HG03571 (cell line): ENCODE data around the gene NRXN3.

Experiments used
- ATAC-seq: cut with Tn5 transposase; IDR thresholded peaks from one replicate; pipeline ENCODE4 v1.9.1; 2021; ENCODE audit not compliant: unreplicated experiment

Gene NRXN3

DNA sequence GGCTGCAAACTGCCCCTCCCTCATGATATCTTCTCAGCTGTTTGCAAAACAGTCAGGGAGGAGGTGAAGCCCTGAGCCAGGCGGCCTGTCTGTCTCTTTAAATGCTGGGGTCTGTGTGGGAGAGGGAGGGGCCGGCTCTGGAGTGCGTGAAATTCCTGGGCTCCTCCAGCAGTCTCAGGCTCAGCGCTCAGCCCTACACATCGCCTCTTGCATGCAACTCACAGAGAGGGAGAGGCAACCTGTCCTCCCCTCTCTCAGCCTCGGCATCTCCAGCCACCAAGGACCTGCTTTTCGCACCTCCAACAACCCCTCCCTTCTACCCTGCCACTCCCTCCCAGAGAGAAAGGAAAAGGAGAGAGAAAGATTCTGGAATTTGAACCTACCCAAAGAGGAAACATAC, at the start of gene NRXN3:
Gene NRXN3 (plus strand): TSS at position 171 of the 400 bp plus-strand sequence. CDS start 72,721 bp downstream, outside the sequence.
- no peak for ATAC-seq

DNA sequence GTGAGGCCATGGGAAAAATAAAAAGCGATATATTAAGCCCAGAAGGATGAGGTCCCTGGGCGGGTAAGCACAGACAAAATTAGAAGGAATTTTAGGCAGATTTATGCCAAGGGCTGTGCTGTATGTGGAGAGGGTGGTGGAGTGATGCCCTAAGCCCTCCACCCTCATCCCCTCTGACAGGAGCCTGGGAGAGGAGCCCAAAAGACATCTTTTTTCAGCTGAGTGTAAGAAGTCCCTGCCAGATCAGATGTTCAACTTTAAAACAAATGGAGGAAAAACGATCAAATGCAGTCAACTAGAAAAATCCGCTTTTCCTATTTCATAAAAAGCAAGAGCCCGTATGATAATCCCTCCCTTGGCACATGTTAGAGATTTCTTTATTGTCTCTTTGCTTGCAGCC, 47.7 kb upstream of the NRXN3 start:
- ATAC-seq: no peak

DNA sequence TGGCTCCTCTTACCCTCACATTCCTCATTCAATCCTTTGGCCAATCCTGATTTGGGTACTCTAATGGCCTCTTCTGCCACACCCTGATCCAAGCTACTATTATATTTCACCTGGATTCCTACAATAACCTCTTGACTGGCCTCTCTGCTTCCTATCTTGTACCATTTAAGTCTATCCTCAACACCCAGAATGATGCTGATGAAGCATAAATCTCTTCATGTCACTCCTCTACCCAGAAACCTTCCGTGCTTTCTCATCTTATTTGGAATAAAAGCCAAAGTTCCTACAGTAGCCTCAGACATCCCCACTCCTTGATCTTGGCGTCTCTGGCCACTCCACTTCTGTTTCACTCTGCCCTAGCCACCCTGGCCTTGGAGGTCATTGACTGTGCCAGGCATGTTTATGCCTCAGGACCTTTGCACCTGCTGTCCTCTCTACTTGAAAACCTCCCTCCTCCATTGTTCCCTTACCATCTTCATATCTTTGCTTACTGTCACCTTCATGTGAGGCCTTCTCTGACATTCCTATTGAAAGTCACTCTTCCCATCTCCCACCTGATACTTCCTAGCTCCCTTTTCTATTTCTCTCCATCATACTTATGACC, 46.4 kb upstream of the NRXN3 start:
- no peak for ATAC-seq

DNA sequence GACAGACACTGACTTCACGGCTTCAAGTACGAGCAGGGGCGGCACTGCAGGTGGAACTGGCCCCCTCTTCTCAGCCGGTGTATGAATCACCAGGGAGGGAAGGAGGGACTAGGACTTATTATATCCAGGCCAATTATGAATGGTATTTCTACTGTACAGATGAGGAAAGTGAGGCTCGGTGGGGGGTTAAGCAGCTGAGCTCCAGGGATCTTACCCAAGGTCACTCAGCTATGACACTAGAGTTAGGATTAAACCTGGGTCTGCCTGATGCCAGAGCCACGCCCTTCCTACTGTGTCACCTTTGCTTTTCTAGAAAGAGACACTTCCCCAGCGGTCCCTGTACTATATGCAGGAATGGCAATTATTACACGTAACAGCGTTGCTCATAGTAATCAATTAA, 42.2 kb upstream of the NRXN3 start:
- ATAC-seq: no peak

DNA sequence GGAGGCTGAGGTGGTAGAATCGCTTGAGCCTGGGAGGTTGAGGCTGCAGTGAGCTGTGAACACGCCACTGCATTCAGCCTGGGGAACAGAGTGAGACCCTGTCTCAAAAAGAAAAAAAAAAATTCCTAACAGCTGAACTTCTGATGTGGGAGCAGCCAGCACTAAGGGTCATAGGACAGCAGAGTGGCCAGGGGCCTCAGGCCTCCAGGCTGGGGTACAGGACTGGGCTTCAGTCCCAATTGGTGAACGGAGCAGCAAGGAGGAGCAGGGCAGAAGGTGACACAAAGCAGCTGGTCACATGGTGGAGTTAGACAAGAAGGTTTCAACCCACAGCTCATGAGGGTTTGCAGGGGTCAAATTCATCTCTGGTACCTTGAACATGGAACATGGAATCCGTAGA, 40.8 kb upstream of the NRXN3 start:
- ATAC-seq: no peak

DNA sequence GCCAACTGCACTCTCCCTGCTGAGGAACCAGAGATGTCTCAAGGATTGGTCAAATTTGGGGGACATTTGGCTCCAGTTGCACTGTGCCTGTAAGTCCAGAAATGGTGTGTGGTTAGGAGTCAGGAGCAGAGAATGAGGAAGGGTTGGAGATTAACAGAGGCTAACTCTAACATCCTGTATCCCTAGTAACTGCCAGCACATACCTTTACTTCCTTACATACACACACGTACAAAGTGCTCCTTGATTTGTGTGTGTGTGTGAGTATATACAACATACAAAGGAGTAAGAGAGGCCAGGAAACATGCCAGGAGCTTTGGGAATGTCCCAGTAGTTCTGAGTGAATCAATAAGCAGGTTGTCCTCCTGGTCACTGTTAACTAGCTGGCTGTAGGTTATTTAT, 39.8 kb upstream of the NRXN3 start:
- ATAC-seq: no peak

DNA sequence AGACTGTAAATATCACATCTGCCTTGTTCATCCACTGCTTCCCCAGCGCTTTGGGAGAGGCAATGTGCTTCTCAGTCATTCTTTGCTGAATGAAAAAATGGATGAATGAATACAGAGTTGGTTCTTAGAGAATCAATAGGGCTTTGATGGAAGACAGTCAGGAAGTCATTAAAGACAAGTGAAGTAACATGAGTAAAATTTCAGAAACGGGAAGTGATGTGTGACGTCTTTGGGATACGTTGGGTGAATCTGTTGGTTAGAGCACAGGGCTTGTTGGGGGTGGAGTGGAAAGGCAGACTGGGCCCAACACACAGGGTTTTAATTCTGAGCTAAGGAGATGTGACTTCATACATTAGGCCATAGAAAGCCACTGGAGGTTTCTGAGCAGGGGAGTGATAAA, 39.0 kb upstream of the NRXN3 start:
- ATAC-seq: no peak

DNA sequence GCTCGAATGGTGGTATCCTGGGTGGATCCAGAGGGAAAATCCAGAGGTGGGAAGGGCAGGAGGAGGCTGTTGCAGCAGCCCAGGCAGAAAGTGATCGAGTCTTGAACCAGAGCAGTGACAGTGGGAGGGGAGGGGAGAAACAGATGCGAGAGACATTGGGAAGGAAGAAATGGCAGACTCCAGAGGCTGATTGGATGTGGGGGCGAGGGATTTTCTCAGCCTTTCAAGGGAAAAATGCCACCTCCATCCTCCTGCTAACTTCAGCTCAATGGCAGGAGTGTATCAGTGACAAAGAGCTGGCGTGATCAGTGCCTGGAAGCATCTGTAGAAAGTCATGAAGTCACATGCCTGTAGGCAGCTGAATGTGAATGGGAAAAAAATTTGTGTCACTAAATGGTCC, 38.6 kb upstream of the NRXN3 start:
- no peak for ATAC-seq

DNA sequence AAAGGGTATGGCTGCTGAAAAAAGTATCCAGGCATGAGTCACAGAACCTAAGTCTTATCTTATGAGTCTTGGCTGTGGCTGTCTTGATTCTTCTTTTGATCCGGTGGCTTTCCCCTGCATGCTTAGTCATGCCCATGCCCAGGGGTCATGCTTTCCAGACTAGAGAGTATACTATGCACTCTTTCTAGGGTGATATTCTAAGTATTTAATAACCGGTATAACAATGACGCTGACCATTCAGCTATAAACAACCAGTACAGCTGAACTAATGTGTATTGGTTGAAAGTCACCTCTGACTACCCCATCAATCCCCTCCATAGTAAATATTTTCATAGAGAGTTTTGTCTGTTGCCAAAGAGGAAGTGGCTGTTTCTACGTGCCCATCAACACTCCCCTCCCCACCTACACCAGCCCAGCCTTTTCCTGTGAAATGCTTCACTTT, 34.7 kb upstream of the NRXN3 start:
- no peak for ATAC-seq

DNA sequence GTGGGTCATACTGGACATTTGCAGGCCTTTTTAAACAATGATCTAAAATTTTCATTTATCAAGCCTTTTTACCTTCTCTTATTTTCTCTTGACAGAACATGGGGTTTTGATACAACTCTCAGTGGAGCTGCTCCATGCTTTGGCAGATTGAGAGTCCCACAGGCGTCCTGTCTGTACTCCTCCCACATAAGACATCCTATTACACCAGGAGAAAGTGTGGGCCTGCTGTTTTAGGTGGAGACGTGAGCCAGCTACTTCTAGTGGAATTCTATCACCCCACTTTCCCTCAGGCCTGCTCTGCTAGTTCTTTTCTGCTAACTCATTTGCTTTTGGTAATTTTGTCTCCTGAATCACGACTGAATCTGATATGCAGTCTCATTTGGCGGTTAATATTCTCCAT, 33.5 kb upstream of the NRXN3 start:
- no peak for ATAC-seq

DNA sequence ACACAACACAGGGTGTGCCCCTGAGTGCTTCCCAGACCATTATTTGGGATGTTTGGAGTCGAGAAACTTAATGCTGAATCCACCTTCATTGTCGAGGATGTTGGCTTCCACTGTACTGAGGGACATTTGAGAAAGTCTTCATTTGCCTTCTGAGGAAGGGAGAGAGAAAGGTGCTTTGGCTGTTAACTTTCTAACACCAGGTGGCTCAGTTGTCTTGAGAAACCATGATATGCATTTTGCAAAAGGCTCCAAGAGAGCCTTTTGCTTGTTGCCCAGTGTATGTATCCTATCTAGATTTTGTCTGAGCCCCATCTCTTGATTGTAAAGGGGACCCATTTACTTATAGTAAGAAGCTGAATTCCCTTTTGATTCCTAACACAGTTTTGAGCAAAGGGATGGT, 28.6 kb upstream of the NRXN3 start:
- no peak for ATAC-seq

DNA sequence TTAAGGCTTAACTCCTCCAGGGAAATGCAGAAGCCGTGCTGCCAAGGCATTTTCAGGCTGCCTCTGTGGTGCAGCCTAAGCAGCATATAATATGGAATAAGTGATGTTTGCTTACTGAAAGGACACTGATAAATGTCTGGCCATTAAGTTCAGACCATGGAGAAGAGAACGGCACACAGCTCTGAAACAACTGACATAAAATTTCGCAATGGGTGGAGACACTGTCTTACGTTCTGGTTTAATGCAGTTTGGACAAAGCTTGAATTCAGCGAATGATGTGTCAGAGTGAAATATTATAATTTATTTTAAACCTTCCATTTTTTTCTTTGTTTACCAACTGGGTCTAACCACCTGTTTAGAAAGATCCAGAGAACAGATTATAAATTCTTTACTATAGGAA, 27.2 kb upstream of the NRXN3 start:
- ATAC-seq: no peak

DNA sequence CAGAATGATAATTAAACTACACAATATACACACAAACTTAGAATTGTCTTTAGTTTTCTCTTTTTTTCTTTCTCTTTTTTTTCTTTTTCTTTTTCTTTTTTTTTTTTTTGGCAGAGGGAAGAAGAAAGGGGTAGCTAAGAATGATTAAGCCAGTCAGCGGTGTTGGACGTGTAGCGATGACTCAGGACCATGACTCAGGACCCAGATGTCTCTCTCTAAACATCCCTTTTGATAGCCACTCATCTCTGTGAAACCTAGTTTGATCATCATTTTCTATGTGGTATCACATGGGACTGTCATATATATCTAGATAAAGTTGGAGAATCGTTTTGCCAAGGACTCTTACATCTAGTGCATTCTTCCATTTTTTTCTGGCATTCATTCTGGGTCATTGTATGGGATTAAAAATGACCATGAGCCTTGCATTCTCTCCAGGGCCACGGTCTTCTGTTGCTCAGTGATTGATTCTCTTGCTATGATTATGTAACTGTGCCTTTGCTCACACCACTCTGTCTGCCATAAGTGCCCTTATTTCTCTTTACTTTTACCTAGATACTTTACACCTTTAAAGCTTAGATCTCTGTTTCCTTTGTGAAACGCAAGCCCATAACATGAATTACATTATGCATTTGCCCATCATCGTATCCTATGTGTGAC, 26.6 kb upstream of the NRXN3 start:
- no peak for ATAC-seq

DNA sequence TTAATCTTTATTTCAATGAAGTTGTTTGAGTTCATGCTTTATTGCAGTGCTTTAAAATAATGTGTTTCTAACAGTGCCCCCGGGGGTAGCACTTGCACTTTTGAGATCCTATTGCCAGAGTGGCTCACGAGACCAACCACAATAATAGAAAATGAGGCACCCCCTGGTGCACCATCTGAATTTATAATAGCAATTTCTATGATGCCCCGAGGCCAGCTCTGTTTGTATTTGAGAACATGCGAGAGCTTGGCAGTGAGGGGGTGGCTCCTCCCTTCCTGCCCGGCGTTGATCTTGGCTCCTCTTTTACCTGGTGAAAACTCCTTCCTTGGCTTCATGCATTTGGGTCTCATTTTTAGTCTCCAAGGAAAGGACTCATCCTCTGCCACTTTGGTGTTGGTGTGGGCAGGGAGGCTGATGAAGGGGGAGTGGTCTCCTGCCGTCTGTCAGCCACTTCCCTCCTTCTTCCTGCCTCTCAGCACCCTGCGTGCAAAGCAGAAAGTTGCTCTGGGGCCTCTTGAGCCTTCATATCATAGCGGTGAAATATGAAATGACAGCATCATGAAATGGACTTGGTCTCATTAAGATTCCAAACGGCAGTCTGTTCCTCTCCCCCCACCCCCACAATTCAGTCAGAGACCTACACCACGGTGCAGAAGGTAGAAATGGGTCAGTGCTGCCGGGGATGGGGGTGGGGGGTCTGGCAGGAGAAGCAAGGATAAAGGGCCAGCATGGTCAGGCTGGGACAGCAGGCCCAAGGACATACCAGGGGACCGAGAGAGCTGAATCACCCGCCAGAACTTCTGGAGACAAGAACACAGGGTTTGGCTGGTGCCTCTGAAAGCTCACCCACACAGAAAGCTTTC, 17.7 kb upstream of the NRXN3 start:
- ATAC-seq: no peak

DNA sequence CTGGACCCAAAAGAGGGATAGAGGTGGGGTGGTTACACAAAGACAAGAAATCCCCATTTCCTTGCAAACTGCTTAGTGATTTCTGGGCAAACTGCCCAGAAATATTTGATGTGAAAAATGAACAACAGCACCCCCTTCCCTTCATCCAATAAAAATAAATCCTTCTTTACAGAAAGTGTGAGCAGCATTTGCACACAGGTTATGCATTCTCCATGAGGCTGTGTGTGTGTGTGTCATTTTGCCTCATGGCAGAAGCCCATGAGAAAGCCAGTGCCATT, 17.2 kb upstream of the NRXN3 start:
- ATAC-seq: no peak

DNA sequence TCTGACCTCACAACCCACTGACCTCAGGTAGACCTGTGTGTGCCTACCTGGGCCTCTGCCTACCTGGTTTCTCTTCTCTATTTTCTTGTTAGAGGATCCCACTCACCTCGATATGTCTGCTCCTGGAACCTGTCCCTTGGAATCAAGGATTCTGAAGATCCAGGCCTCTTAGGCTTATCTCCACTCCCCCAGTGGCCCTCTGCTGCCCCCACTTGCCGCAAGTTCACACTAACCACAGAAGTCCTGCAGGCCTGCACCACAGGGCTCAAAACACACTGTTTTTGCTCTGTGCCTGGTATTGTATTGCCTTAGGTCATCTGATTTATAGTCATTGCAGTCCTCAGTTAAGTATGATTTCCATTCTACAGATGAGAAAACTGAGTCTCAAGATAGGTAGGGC, 15.3 kb upstream of the NRXN3 start:
- ATAC-seq: no peak

DNA sequence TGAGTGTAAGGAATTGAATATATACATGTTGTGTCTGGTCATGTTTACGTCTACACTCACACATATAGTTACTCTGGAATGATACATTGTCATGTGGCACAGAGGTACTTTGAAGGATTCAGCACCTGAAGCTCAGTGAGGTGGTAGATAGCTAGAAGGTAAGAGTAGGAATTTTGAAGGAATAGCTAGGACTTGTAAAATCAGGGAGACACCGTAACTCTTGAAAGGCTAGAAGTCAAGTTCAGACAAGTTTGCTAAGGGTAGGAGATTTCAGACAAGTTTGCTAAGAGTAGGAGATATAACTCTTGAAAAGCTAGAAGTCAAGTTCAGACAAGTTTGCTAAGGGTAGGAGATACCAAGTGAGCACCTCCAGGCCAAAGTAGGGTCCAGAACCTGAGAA, 14.0 kb upstream of the NRXN3 start:
- no peak for ATAC-seq

DNA sequence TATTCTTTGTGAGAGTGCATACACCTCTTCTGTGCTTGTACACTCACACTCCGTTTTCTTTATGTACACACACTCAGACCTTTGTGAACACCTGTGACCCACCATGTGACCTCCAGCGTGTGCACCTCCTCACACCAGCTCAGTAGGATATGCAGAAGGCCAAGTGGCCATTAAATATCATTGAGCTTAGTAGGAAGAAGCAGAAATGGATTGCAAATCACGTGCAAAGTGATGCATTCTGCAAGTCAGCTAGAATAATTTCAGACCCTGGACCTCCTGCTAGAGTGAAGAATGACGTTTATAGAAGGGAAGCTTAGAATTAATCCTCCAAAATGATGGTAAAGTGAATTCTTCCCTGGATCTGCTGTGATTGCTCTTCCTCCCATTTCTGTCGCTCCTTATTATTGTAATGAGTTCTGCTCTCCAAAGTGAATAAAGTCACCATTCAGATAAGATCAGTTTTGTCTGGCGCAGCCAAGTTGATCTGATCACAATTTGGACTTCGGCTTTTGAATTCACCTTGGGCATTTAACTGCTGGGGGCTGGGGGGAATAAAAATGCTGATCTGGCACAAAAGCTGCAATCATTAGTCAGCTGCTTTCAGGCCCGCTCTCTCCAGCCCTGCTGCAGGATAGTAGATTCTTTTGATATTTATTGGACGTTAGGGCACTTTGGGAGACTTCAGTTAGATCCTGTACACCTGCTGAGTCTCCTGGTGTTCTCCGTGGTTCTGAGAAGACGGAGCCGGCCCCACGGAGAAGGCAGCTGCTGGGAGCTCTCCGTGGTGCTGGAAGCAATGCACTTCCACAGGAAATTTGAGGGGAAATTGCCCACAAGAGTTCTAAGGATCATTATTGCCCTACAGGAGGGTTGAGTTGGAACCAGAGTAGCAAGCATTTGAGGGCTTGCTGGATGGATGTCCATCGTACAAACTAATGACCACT, 12.4 kb upstream of the NRXN3 start:
- ATAC-seq: no peak

DNA sequence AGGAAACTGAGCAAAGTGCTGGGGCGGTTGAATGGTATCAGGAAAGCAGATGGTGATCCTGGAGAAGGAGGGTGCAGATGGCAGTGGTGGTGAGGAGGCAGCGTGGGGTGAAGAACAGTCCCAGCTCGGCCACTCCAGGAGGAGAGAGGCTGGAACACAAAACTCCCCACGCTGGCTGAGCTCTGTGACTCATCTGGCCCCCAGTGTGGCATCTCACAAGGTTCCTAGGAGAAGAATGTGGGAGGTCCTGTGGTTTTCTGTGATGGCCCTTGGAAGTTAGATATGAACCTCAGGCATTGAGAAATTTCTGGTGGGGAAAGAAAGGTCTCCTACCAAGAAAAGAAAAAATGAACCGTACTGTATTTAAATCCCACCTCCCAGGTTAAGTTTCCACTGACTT, 8.0 kb upstream of the NRXN3 start:
- ATAC-seq: no peak

DNA sequence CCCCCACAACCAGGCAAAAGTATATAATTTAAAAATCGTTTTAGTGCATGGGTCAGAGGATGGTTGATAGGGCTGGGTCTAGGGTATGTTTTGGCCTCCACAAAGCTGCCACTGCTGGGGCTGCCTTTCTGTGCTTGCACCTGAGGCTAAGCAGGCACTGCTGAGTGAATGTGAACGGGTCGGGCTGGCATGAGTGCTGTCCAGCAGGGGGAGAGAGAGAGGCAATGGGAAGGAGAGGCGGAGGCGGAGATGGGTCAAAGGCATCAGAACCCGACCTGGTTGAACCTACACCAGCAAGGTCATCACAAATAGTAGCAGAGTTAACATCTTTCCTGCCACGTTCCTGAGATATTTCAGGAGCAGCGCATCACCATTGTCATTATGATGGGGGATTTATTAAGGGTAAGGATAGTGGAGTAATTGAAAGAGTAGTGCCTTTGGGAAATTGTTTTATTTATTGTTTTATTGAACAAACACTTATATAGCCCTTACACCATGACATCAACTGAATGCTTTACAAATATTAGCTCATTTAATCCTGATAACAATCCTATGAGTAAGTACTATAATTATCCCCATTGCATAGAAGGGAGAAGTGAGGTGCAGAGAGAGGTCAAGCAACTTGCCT, 5.8 kb upstream of the NRXN3 start:
- no peak for ATAC-seq

DNA sequence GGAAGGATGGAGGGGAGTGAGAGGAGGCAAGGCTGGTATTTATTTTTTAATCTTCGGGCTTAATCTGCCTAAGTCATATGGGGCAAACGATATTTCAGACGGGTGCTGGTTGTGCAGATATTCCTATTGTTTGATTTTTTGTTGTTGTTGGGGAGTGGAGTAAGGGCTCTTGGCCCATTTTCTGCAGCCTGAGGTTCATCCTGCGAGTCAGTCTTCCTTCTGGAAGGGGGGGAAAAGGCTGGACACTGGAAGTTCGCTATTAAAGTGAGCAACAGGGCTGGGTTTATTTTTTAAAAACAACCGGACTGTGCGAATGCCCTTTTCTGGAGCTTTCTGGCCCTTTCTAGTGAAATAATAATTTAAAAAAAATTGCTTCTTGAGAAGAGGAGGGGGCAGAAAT, 2.3 kb downstream of the NRXN3 start:
- no peak for ATAC-seq
